ENCODE results near the gene WWOX. TPM values are rescaled to one million over a fixed set of nuclear protein-coding genes. Genes with fewer than 3 reads are reported as not detected.

WWOX gene
- total RNA-seq, 1 donor: 8.2 TPM

DNA sequence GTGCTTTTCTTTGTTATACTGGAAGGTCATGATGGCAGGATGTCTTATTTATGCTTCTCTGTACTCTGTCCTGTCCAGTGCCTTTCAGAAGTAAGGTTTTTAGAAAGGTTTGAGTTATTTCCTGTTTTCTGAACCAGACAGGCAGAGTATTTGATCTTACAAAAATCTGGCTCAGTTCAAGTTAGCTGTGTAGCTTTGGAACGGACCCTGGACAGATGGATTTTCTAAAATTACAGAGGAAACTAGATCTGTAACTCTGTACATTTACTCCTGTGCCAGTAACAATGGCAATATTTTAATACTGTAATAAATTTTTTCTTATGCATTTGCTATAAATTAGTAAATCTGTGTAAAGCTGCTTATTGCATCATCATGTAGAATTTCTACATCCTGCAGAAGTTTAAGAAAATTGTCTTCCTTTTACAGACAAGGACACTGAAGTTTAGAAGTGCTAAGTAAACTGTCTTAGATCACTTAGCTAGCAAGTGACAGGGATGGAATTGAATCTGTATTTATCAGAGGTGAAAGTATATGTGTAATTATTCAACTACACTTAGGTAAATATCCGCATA lies 347.6 kb downstream of the WWOX start:
- TF ChIP-seq, protein P1, sequence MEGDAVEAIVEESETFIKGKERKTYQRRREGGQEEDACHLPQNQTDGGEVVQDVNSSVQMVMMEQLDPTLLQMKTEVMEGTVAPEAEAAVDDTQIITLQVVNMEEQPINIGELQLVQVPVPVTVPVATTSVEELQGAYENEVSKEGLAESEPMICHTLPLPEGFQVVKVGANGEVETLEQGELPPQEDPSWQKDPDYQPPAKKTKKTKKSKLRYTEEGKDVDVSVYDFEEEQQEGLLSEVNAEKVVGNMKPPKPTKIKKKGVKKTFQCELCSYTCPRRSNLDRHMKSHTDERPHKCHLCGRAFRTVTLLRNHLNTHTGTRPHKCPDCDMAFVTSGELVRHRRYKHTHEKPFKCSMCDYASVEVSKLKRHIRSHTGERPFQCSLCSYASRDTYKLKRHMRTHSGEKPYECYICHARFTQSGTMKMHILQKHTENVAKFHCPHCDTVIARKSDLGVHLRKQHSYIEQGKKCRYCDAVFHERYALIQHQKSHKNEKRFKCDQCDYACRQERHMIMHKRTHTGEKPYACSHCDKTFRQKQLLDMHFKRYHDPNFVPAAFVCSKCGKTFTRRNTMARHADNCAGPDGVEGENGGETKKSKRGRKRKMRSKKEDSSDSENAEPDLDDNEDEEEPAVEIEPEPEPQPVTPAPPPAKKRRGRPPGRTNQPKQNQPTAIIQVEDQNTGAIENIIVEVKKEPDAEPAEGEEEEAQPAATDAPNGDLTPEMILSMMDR (IDR thresholded peaks at IDR 0.05; ENCODE audit: insufficient read depth, low read depth, low read length): no peak
- no peak overlapping the region for H3K4me3 ChIP-seq (ENCODE audit: low read depth, low read length)
- DNase-seq (ENCODE audit: low read depth): no peak

DNA sequence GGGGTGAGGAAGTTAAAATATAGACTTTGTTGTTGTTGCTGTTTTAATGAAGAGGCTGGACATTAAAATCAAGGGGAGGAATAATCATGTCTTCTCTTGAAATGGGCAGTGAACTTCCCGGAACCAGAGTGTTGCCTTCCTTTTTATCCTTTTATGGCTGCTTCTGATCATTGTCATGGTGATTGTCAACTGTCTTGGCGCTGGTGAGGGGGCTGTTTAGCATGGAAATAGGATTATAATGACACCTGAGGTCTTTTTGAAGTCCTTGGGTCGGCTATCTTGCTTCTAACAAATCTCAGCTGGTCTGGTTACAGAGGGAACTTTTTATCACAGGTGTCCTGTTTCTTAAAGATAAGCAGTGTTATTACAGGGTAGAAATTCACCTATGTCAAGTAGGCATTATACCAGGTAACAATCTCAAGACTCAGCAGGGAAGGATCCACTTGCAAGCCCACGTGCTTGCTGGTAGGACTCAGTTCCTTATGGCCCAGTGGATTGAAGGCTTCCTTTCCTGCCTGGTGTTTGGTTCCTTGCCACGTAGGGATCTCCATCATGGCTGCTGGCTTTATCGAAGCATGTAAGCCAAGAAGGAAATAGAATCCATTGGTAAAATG lies 349.3 kb downstream of the WWOX start:
- no peak overlapping the region for H3K4me3 ChIP-seq (ENCODE audit: low read depth, low read length)
- no peak for DNase-seq (ENCODE audit: low read depth)
- TF ChIP-seq, protein P1 (IDR thresholded peaks at IDR 0.05; ENCODE audit: insufficient read depth, low read depth, low read length): no peak

DNA sequence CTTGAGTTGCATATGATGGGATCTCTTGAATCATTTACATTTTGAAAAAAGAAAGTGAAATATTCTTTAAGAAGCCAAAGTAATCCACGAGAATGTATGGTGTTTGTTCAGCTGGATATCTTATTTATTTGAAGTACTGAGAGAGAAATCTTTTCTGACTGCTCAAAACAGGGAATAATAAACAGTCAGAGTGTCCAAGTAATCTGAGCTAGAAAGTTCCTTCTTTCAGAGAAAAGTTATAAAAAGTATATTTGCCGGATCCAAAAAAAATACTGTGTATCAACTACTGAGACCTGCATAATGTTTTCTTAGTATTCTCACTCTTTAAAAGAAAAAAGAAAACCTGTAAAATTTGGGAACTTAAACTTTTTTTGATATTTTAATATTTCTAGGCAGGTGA lies 350.8 kb downstream of the WWOX start:
- TF ChIP-seq, protein P1 (IDR thresholded peaks at IDR 0.05; ENCODE audit: insufficient read depth, low read depth, low read length): no peak
- H3K4me3 ChIP-seq (ENCODE audit: low read depth, low read length): no peak overlapping the region
- DNase-seq (ENCODE audit: low read depth): no peak

DNA sequence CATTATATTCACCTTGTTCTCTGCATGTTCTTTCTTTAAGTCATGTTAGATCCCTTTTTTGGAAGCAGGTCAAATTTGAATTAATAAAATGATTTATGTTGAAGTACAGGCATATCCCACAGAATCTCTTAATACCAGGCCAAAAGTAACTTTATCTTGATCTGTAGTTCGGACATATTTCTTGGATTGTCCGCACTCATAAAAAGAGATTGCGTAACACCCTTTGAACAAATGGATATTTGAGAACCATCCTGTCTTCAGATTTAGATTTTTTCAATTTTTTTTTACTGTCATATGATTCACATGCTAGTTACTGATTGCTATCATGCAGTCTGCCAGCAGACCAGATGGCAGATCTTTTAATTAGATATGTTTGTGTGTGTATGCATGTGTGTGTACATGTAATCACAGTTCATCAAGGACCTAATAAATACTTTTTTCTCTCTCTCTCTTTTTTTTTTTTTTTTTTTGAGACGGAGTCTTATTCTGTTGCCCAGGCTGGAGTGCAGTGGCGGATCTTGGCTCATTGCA lies 352.6 kb downstream of the WWOX start:
- DNase-seq (ENCODE audit: low read depth): peak; percentile 24
- TF ChIP-seq, protein P1 (IDR thresholded peaks at IDR 0.05; ENCODE audit: insufficient read depth, low read depth, low read length): no peak
- H3K4me3 ChIP-seq (ENCODE audit: low read depth, low read length): no peak overlapping the region

DNA sequence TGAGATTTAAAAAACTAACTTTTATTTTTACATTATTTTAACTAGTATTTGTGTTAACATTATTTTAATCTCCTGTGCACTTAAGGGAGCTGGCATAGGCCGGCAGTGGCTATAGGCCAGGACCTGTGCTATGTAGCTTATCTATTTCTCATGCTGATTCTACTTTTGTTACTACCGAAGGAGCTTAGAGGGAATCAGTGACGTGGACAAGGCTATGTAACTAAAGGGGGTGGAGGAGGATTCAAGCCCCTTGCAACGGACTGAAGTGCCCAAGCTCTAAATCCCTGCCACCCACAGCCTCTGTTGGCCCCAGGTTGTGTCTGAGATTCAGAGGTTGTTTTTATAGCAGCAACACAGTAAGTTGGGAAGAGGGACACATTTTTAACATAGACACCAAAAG lies 356.4 kb downstream of the WWOX start:
- TF ChIP-seq, protein P1 (IDR thresholded peaks at IDR 0.05; ENCODE audit: insufficient read depth, low read depth, low read length): no peak
- DNase-seq (ENCODE audit: low read depth): peak; percentile 70
- H3K4me3 ChIP-seq (ENCODE audit: low read depth, low read length): no peak overlapping the region

DNA sequence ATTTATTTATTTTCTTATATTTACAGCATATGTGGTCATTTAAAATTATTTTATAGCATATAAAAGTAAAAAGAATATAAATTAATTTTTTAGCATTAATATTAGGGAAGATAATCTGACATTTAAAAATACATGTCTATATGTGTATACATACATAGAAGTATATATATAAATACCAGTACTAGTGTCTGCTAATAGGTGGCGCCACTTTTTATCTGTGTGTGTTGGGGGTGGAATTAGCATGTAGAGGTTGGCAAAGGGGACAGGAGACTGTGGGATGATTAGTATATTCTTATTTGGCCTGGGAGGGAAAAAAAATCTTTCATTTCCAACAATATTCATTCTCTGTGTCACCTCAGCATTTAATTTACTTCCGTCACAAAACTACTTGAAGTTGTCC lies 359.1 kb downstream of the WWOX start:
- TF ChIP-seq, protein P1 (IDR thresholded peaks at IDR 0.05; ENCODE audit: insufficient read depth, low read depth, low read length): no peak
- no peak overlapping the region for H3K4me3 ChIP-seq (ENCODE audit: low read depth, low read length)
- no peak for DNase-seq (ENCODE audit: low read depth)
